GM23338 (cell line): Measurements from ENCODE around the gene DOCK2. TPM values are rescaled to one million over a fixed set of nuclear protein-coding genes. Genes with fewer than 3 reads are reported as not detected.

Source experiments
- ATAC-seq: fragments of 200-7000 bp; cut with Tn5 transposase; 3 replicates; pipeline ENCODE4 v1.9.1; 2020
- DNase-seq: peaks from one replicate; pipeline ENCODE4 v3.0.0-alpha.2; 2015; ENCODE audit warnings: low spot score
- H2AFZ ChIP-seq: fragments of 200-600 bp; sonication (generic); 2 replicates; pipeline ENCODE4 v1.8.0; 2016; ENCODE audit warnings: antibody characterized with exemption, mild to moderate bottlenecking, moderate library complexity
- H3F3A ChIP-seq: fragments of 200-600 bp; sonication (generic); replicated peaks from 2 replicates; pipeline ENCODE4 v1.8.0; 2017; ENCODE audit warnings: antibody characterized with exemption, mixed run types, low read depth
- H3K27ac ChIP-seq: fragments of 200-600 bp; sonication (generic); 2 replicates; pipeline ENCODE4 v1.6.1; 2016; ENCODE audit warnings: low read depth
- H3K27me3 ChIP-seq: fragments of 200-600 bp; sonication (generic); 2 replicates; pipeline ENCODE4 v1.8.0; 2016; ENCODE audit warnings: mild to moderate bottlenecking, mixed run types, moderate library complexity; ENCODE audit not compliant: insufficient read depth
- H3K36me3 ChIP-seq: fragments of 200-600 bp; sonication (generic); 2 replicates; pipeline ENCODE4 v1.8.0; 2016; ENCODE audit warnings: mild to moderate bottlenecking; ENCODE audit not compliant: insufficient read depth
- H3K4me1 ChIP-seq: fragments of 200-600 bp; sonication (generic); 2 replicates; pipeline ENCODE4 v1.8.0; 2016; ENCODE audit warnings: mild to moderate bottlenecking, moderate library complexity; ENCODE audit not compliant: insufficient read depth
- H3K4me2 ChIP-seq: fragments of 200-600 bp; sonication (generic); 2 replicates; pipeline ENCODE4 v1.7.1; 2017; ENCODE audit warnings: mixed run types
- H3K4me3 ChIP-seq: fragments of 200-600 bp; sonication (generic); 2 replicates; pipeline ENCODE4 v1.6.1; 2016; ENCODE audit warnings: mixed run types
- H3K79me2 ChIP-seq: fragments of 200-600 bp; sonication (generic); replicated peaks from 2 replicates; pipeline ENCODE4 v1.8.0; 2017; ENCODE audit warnings: mild to moderate bottlenecking; ENCODE audit not compliant: insufficient read depth
- H3K9me2 ChIP-seq: fragments of 200-600 bp; sonication (generic); 2 replicates; pipeline ENCODE4 v1.8.0; 2017; ENCODE audit not compliant: insufficient read depth
- H4K20me1 ChIP-seq: fragments of 200-600 bp; sonication (generic); replicated peaks from 2 replicates; pipeline ENCODE4 v1.8.0; 2017; ENCODE audit warnings: mild to moderate bottlenecking; ENCODE audit not compliant: insufficient read depth
- H3K27ac Mint-ChIP-seq: 2 replicates; pipeline ENCODE4 v1.8.0; 2020; ENCODE audit warnings: inconsistent platforms, mild to moderate bottlenecking, moderate library complexity, mixed read lengths
- H3K27me3 Mint-ChIP-seq: 3 replicates; pipeline ENCODE4 v1.8.0; 2022; ENCODE audit warnings: low read depth, mild to moderate bottlenecking, moderate library complexity, mixed read lengths, inconsistent platforms; ENCODE audit not compliant: insufficient read depth, poor library complexity
- H3K36me3 Mint-ChIP-seq: 3 replicates; pipeline ENCODE4 v1.8.0; 2021; ENCODE audit warnings: low read depth, mild to moderate bottlenecking, inconsistent platforms, moderate library complexity, mixed read lengths
- H3K4me1 Mint-ChIP-seq: 3 replicates; pipeline ENCODE4 v1.8.0; 2020; ENCODE audit warnings: mild to moderate bottlenecking, inconsistent platforms, mixed read lengths
- H3K4me3 Mint-ChIP-seq: 3 replicates; pipeline ENCODE4 v1.8.0; 2021; ENCODE audit warnings: moderate library complexity, mild to moderate bottlenecking, inconsistent platforms, mixed read lengths
- H3K9me3 Mint-ChIP-seq: 3 replicates; pipeline ENCODE4 v1.8.0; 2020; ENCODE audit warnings: moderate library complexity, mild to moderate bottlenecking, inconsistent platforms, mixed read lengths
- EZH2 ChIP-seq: fragments of 200-600 bp; sonication (generic); IDR thresholded peaks from one replicate; pipeline ENCODE4 v1.8.0; 2017; ENCODE audit warnings: antibody characterized with exemption, mild to moderate bottlenecking, low read depth; ENCODE audit not compliant: unreplicated experiment
- EZH2phosphoT487 ChIP-seq: fragments of 200-600 bp; sonication (generic); IDR thresholded peaks from one replicate; pipeline ENCODE4 v1.8.1; 2018; ENCODE audit warnings: antibody characterized with exemption; ENCODE audit not compliant: unreplicated experiment
- NANOG ChIP-seq: IDR thresholded peaks from 2 replicates; pipeline ENCODE4 v1.6.1; 2016; ENCODE audit warnings: antibody characterized with exemption, borderline replicate concordance
- ZNF114 ChIP-seq: fragments of 250-450 bp; sonication (Bioruptor Pico); IDR thresholded peaks from 2 replicates; pipeline ENCODE4 v1.5.0; 2020; ENCODE audit warnings: mild to moderate bottlenecking, moderate library complexity
- polyA plus RNA-seq: library from polyadenylated mRNA; unstranded; fragments of >200 nt; fragmentation: Nextera tagmentation; extraction: Ambion mirVana; gene quantifications from 2 replicates; pipeline ENCODE4 v1.2.1, GENCODE V29; 2016
- total RNA-seq: library from RNA; depleted of rRNA; stranded (reverse); fragments of >200 nt; shearing (Covaris generic); gene quantifications from 2 replicates; pipeline ENCODE4 v1.2.3, GENCODE V29; 2014
- TF ChIP-seq, protein P1 (sequence below): IDR thresholded peaks from one replicate; pipeline ENCODE4 v1.6.1; 2018; ENCODE audit warnings: antibody characterized with exemption; ENCODE audit not compliant: unreplicated experiment
- TF ChIP-seq, protein P2 (sequence below): IDR thresholded peaks from 2 replicates; pipeline ENCODE4 v1.6.1; 2016; ENCODE audit warnings: antibody characterized with exemption
- TF ChIP-seq, protein P3 (sequence below): fragments of 250-450 bp; sonication (Bioruptor Pico); IDR thresholded peaks from 2 replicates; pipeline ENCODE4 v1.5.0; 2020; ENCODE audit warnings: mild to moderate bottlenecking, moderate library complexity

DOCK2 gene
- total and polyA plus RNA-seq, 2 experiments from 2014 or later = 3.7 to 9.4 TPM

DNA sequence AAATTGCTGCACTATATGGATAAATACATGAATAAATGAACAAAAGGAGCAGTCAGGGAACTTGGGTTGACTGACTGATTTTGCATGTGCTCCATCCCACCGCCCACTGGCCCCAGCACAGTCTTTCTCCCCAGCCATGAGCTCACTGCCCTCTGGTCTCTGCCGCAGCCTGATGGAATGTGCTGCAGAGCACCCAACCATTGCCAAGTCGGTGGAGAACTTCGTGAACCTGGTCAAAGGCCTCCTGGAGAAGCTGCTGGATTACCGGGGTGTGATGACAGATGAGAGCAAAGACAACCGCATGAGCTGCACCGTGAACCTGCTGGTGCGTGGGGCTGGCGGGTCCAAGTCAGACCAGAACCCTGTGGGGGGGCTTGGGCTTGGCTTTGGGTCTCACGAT is 397.2 kb downstream of the DOCK2 start:
- Mint-ChIP-seq H3K36me3 (no peaks in the 10 kb centered on the region), H3K4me3 (no peak overlapping the region), H3K4me1 (no peaks in the 10 kb centered on the region), H3K27me3 (peaks cover 5% of the 10 kb centered on the region), H3K9me3 (no peaks in the 10 kb centered on the region), H3K27ac (no peak overlapping the region)
- H4K20me1 ChIP-seq = no peaks in the 10 kb centered on the region
- no peak overlapping the region for H2AFZ ChIP-seq
- DNase-seq (no peak), ATAC-seq (no peak)
- no peaks in the 10 kb centered on the region for H3K9me2 ChIP-seq
- no peaks in the 10 kb centered on the region for H3K79me2 ChIP-seq
- H3F3A ChIP-seq = no peaks in the 10 kb centered on the region
- TF ChIP-seq ZNF114 (no peak), EZH2phosphoT487 (no peak)
- TF ChIP-seq, protein P1, sequence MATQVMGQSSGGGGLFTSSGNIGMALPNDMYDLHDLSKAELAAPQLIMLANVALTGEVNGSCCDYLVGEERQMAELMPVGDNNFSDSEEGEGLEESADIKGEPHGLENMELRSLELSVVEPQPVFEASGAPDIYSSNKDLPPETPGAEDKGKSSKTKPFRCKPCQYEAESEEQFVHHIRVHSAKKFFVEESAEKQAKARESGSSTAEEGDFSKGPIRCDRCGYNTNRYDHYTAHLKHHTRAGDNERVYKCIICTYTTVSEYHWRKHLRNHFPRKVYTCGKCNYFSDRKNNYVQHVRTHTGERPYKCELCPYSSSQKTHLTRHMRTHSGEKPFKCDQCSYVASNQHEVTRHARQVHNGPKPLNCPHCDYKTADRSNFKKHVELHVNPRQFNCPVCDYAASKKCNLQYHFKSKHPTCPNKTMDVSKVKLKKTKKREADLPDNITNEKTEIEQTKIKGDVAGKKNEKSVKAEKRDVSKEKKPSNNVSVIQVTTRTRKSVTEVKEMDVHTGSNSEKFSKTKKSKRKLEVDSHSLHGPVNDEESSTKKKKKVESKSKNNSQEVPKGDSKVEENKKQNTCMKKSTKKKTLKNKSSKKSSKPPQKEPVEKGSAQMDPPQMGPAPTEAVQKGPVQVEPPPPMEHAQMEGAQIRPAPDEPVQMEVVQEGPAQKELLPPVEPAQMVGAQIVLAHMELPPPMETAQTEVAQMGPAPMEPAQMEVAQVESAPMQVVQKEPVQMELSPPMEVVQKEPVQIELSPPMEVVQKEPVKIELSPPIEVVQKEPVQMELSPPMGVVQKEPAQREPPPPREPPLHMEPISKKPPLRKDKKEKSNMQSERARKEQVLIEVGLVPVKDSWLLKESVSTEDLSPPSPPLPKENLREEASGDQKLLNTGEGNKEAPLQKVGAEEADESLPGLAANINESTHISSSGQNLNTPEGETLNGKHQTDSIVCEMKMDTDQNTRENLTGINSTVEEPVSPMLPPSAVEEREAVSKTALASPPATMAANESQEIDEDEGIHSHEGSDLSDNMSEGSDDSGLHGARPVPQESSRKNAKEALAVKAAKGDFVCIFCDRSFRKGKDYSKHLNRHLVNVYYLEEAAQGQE = no peak
- TF ChIP-seq, protein P2, sequence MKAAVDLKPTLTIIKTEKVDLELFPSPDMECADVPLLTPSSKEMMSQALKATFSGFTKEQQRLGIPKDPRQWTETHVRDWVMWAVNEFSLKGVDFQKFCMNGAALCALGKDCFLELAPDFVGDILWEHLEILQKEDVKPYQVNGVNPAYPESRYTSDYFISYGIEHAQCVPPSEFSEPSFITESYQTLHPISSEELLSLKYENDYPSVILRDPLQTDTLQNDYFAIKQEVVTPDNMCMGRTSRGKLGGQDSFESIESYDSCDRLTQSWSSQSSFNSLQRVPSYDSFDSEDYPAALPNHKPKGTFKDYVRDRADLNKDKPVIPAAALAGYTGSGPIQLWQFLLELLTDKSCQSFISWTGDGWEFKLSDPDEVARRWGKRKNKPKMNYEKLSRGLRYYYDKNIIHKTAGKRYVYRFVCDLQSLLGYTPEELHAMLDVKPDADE = no peak
- no peaks in the 10 kb centered on the region for H3K27me3 ChIP-seq
- no peaks in the 10 kb centered on the region for H3K36me3 ChIP-seq
- no peak overlapping the region for H3K27ac ChIP-seq
- no peak overlapping the region for H3K4me2 ChIP-seq
- H3K4me1 ChIP-seq = no peaks in the 10 kb centered on the region
- H3K4me3 ChIP-seq = no peak overlapping the region

DNA sequence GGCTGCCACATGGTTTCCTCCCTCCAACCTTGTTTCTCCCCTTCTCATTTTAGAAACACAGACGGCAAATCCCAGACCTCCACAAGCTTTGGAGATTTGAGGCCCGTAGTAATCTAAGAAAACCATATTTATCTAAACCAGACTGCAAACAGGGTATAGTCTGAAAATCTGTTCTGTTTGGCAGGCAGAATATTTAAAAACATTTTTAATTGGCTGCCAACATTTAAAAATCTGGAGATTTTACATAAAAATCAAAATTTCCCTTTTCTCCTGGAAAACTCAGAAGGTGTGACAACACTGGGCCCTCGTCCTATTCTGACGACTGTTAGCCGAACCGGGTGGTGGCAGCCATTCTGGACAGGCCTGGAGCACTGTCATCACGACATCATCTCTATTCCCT is 401.2 kb downstream of the DOCK2 start:
- no peak for DNase-seq
- no peaks in the 10 kb centered on the region for H3K9me2 ChIP-seq
- no peak overlapping the region for H3K4me3 ChIP-seq
- H4K20me1 ChIP-seq = no peaks in the 10 kb centered on the region
- H3K27me3 ChIP-seq = no peaks in the 10 kb centered on the region
- no peaks in the 10 kb centered on the region for H3K36me3 ChIP-seq
- H3K4me1 Mint-ChIP-seq = no peaks in the 10 kb centered on the region
- H3K4me2 ChIP-seq = no peak overlapping the region
- ATAC-seq = no peak
- H3K36me3 Mint-ChIP-seq = no peaks in the 10 kb centered on the region
- no peaks in the 10 kb centered on the region for H3K4me1 ChIP-seq
- no peak overlapping the region for H2AFZ ChIP-seq
- no peaks in the 10 kb centered on the region for H3F3A ChIP-seq
- H3K79me2 ChIP-seq = no peaks in the 10 kb centered on the region
- H3K27me3 Mint-ChIP-seq = peaks cover 4% of the 10 kb centered on the region
- H3K4me3 Mint-ChIP-seq = no peak overlapping the region
- no peak overlapping the region for H3K27ac ChIP-seq
- H3K9me3 Mint-ChIP-seq = no peaks in the 10 kb centered on the region
- H3K27ac Mint-ChIP-seq = no peak overlapping the region
- TF ChIP-seq, protein P3, sequence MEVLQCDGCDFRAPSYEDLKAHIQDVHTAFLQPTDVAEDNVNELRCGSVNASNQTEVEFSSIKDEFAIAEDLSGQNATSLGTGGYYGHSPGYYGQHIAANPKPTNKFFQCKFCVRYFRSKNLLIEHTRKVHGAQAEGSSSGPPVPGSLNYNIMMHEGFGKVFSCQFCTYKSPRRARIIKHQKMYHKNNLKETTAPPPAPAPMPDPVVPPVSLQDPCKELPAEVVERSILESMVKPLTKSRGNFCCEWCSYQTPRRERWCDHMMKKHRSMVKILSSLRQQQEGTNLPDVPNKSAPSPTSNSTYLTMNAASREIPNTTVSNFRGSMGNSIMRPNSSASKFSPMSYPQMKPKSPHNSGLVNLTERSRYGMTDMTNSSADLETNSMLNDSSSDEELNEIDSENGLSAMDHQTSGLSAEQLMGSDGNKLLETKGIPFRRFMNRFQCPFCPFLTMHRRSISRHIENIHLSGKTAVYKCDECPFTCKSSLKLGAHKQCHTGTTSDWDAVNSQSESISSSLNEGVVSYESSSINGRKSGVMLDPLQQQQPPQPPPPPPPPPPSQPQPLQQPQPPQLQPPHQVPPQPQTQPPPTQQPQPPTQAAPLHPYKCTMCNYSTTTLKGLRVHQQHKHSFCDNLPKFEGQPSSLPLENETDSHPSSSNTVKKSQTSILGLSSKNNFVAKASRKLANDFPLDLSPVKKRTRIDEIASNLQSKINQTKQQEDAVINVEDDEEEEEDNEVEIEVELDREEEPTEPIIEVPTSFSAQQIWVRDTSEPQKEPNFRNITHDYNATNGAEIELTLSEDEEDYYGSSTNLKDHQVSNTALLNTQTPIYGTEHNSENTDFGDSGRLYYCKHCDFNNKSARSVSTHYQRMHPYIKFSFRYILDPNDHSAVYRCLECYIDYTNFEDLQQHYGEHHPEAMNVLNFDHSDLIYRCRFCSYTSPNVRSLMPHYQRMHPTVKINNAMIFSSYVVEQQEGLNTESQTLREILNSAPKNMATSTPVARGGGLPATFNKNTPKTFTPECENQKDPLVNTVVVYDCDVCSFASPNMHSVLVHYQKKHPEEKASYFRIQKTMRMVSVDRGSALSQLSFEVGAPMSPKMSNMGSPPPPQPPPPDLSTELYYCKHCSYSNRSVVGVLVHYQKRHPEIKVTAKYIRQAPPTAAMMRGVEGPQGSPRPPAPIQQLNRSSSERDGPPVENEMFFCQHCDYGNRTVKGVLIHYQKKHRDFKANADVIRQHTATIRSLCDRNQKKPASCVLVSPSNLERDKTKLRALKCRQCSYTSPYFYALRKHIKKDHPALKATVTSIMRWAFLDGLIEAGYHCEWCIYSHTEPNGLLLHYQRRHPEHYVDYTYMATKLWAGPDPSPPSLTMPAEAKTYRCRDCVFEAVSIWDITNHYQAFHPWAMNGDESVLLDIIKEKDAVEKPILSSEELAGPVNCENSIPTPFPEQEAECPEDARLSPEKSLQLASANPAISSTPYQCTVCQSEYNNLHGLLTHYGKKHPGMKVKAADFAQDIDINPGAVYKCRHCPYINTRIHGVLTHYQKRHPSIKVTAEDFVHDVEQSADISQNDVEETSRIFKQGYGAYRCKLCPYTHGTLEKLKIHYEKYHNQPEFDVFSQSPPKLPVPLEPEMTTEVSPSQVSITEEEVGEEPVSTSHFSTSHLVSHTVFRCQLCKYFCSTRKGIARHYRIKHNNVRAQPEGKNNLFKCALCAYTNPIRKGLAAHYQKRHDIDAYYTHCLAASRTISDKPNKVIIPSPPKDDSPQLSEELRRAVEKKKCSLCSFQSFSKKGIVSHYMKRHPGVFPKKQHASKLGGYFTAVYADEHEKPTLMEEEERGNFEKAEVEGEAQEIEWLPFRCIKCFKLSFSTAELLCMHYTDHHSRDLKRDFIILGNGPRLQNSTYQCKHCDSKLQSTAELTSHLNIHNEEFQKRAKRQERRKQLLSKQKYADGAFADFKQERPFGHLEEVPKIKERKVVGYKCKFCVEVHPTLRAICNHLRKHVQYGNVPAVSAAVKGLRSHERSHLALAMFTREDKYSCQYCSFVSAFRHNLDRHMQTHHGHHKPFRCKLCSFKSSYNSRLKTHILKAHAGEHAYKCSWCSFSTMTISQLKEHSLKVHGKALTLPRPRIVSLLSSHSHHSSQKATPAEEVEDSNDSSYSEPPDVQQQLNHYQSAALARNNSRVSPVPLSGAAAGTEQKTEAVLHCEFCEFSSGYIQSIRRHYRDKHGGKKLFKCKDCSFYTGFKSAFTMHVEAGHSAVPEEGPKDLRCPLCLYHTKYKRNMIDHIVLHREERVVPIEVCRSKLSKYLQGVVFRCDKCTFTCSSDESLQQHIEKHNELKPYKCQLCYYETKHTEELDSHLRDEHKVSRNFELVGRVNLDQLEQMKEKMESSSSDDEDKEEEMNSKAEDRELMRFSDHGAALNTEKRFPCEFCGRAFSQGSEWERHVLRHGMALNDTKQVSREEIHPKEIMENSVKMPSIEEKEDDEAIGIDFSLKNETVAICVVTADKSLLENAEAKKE (CRISPR knock-in tag) = no peak
- TF ChIP-seq EZH2 (no peak), NANOG (no peak)
- TF ChIP-seq, protein P1 = no peak
